Epidermal melanocyte (primary cell): ENCODE results near the gene RAD21L1.
A peak's percentile ranks its signal among the peaks of the same experiment; 100 is the strongest.

ENCODE experiments used
- DNase-seq: peaks from one replicate; pipeline ENCODE4 v3.0.0; 2011; ENCODE audit warnings: low spot score; ENCODE audit not compliant: insufficient read length

Gene RAD21L1

DNA sequence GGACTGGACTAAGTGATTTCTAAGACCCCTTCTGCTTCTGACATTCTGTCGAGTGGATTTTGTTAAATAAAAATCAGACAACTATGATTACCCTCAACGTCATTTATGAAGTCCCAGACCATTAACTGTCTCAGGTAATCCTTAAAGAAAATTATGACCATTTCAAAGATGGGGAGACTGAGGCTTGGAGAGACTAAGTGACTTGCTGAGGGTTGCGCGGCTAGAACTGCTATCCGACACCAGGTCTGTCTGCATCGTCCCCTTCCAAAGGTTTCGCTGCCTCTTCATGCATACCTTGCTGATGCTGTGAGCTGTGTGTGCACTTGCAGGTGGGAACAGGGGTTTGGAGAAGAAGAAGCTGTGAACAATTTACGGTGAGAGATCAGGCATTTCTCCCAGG, 43.4 kb downstream of the RAD21L1 start:
- DNase-seq: no peak

DNA sequence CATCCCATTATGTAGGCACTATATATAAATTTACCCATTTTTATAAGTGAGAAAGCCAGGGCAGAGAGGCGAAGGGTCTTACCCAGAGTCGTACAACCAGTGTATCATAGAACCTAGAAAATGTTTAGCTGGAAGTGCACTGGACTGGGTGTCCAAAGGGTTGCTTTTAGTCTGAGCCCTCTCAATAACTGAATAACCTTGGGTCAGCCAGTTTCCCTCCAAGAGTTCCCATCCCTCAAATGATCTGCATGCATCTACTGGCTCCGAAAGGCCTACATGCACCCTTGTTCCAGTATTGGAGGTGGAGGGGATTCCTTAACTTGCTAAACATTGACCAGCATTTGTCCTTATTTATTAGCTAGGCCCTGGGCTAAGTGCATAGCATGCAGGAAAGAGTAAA, 44.0 kb downstream of the RAD21L1 start:
- no peak for DNase-seq

DNA sequence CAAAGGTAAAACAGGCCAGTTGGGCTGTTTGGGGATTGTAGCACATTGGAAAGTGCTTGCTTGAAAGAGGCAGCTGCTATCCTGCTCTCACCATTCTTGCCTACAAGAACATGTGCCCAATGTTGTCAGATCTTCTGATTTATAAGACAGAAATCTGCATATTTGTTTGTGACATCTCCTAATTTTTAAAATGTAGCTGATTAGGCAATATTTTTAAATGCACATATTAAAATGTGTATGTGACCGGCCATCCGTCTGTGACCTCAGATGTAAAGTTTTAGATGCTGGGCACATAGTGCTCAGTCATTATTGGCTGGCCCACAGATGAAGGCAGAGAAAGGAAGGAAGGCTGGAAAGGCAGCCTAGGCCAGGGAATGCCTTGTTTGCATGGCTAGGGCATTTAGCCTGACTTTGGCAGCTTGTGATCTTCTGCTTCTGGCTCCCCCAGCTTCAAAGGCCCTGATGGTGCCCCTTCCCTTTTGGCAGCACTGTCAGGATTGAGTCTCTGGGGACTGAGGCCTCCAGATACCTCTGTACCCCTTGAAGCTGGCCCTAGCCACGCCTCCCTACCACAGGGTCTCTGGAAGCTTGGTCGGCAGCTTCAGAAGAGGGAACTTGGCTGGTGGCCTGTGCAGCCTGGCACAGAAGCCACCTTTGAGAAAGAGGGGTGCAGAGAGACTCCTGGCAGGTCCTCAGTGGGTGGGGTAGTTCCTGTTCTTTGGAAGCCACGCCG, 46.7 kb downstream of the RAD21L1 start:
- no peak for DNase-seq

DNA sequence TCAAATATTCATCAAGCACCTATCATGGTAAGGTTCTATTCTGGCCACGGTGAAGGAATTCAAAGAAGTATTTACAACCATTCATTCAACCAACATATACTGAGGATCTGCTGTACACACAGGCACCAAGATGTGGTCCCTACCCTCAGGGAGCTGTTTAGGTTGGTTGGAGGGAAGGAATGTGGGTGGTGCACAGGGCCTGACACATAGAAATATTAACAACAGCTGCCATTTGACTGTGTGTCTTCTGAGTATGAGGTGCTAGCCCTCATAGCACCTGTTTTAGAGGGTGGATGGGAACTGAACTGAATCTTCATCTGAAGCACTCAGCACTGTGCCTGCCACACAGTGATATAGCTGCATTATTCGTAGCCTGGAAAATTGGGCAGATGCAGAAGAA, 47.5 kb downstream of the RAD21L1 start:
- no peak for DNase-seq

DNA sequence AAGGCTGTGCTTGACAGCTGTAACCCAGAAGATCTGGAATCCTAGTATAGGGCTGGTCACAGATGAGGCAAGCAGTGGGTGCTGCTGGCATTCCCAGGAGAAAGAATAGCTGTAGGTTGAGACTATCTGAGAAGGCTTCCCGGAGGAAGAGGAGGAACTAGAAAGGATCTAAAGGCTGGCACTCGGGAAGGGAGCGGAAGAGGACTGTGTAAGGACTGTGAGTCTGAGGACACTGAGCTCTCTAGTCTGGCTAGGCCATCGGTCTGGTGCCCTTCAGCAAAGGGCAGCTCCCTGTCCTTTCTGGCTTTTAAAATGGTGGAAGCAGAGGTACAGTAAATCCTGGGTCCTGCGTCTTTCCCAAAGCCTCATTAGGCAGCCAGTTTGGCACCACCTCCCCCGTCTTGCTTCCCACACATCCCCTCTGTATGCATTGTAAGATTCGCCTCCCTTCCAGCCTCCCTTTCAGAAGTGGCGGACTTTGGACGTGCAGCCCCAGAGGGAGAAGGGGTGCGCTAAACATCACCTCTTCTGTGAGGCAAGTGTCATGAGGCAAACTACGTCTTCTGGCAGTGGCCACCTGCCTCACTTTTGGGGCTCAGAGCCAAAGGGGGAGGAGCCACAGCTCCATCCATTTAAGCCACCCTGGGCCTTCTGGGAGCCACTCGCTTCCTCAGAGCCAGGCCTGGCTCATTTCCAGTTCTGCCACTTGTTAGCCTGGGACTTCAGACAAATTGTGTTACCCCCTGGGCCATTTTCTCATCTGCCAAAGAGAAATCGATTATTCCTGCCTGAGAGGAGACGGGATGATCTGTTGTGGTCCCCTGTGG, 48.9 kb downstream of the RAD21L1 start:
- no peak for DNase-seq

DNA sequence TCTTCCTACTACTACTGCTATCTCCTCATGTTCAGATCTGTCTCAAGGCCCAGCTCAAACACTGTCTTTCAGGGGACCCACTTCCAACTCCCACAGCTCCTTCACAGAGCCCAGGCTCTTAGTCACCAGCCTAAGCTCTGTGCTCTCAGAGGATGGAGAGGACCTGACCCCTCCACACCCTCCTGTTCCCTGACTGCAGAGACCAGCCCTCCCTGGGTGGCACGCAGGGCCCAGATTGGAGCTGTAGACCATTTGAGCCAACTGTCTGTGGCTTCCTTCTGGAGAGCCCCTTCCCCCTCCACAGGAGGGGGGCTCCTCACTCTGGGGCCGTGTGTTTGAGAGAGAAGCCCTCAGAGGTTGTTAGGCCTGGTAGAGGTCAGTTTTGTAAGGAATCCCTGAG, 50.1 kb downstream of the RAD21L1 start:
- DNase-seq: no peak

DNA sequence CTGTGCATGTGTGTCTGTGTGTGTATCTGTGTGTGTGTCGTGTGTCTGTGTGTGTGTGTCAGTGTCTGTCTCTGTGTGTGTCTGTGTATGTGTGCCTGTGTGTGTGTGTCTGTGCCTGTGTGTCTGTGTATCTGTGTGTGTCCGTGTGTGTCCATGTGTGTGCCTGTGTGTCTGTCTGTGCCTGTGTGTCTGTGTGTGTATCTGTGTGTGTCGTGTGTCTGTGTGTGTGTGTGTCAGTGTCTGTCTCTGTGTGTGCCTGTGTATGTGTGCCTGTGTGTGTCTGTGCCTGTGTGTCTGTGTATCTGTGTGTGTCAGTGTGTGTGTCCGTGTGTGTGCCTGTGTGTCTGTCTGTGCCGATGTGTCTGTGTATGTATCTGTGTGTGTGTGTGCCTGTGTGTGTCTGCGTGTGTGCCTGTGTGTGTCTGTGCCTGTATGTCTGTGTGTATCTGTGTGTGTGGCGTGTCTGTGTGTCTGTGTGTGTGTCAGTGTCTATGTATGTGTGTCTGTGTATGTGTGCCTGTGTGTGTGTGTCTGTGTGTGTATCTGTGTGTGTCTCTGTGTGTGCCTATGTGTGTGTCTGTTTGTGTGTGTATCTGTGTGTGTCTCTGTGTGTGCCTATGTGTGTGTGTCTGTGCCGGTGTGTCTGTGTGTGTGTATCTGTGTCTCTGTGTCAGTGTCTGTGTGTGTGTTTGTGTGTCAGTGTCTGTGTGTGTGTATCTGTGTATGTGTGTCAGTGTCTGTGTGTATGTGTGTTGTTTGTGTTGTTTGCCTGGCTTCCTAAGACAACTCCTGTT, 51.9 kb downstream of the RAD21L1 start:
- DNase-seq: no peak

DNA sequence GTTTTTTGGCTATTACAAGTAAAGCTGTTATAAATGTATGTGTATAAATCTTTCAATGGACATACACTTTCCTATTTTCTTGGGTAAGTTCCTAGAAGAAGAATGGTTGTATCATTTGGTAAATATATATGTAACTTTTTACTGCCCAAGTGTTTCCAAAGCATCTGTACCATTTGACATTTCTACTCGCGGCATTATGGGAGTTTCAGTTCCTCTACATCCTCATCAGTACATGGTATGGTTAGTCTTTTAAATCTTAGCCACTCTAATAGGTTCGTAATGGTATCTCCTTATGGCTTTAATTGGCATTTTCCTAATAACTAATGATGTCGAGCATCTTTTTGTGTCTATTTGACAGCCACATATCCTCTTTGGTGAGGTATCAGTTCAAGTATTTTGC, 53.1 kb downstream of the RAD21L1 start:
- DNase-seq: no peak

DNA sequence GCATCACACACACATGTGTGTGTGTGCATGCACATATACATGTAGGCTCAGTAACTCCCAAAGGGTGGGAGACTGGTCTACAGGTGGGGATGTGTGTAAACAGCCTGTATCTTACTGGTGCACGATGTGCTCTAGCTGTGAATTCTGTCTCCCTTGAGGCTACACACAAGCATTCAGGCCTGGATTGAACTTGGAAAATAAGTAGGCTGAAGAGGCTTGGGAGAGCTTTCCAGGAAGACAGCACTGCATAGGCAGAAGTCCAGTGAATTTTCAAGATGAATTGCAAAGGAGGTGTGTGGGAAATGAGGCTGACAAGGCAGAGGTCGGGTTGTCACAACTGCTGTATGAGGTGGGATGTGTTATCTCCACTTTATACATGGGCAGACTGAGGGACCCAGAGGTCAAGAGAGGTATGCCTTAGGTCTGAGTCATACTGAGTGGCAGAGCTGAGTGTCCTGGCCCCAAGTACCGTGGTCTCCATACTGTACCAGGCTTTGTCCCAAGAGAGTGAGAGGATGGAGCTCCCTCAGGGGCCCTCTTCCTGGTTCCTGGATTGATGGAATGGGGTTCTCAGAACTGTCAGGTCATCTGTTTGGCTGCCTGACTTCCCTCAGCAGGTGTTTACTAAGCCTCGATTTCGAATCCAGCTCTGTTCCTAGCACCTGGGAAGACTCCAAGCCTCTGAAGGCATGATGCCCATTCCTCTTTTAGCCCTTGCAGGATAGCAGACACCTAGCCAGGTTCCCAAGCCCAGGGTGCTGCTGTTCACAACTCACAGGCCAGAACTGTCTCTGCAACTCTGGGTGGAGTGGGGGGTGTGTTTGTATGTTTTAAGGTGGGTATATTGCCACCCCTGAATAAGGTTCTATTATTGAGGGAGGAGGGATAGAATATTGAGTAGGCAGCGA, 54.6 kb downstream of the RAD21L1 start:
- no peak for DNase-seq

DNA sequence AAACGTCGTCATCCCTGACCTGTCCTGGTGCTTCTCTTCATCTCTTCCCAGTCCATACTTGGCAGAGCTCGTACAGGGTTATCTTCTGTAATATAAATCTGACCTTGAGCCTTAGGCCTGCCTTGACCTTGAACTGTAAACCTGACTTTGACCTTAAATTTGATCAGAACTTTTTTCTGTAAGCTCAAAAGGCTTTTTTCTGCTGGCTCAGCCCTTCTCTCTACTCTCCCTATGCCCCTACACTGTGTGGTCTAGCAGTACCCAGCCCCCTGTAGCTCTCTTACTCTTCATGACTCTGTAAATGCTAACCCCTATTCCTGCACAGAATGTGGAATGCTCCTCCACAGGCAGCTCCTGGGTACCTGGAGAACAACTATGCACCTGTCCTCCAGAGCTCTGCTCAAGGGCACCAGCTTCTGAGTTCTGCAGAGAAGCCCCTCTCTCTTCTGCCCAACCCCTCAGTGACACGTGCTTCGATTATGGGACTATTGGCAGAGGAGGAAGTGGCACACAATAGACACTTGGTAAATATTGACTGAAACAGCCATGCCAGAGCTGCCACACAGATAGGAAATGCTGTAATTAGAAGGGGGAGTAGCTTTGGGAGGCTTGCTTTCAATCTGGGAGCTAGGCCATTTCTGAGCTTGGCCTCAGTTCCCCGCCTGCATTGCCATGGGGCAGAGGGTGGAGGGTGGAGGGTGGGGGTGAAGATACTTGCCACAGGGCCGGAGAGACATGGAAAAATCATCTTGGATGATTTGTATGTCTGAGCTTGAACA, 55.6 kb downstream of the RAD21L1 start:
- DNase-seq: no peak

DNA sequence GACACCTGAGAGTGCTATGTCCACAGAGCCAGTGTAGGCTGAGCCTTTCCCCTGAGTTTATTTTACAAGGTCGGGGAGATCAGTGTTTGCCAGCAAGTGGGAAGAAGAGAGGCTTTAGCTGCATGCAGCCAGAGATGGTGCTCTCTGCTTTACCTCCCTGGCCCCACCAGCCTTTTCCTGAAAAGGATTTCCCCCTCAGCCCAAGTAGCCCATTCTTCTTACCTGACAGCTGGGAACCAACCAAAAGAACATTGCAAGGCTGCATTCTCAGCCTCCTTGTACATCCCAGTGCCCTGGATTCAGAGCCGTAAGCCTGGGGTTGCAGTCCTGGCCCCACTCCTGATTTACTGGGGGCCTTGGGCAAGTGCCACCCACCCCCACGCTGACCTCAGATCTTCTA, 57.1 kb downstream of the RAD21L1 start:
- no peak for DNase-seq

DNA sequence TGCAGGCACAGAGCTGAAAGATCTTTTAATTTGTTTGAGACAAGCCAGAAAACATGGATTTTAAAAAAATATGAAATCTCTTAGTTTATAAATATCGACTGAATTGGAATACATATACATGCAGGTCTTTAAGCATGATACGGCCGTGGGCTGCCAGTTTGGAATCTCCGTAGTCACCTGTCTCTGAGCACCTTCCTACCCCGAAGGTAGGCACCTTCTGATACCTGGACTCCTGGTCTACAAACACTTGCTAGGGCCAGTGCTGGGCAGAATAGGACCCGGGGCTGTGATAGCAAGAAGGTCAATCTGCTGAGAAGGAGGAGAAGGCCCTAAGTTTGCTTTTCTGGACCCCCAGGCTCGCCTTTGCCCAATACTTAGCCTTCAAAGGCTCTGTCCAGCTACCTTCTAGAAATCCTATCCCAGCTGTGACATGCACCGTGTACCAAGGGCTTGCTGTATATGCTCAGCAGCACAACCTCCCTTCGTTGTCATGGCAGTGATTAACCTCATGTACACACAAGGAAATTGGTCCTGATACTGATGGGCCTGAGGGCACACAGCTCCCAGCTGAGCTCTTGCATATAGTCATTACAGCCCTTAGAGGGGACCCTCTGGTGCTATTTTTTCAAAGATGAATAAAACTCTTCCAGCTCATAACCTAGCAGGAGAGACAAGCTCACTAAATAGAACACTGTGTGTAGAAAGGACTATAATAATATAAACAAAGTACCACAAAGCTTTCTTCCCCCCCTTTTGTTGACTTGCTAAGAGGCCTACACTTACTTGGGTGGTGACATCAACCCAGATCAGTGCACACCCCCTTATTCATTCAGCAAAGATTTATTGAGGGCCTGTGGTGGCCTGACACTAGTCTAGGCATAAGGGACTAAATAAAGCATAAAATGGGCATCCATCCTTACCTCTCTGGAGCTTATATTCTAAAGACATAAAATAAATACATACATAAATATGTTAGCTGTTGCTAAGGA, 58.0 kb downstream of the RAD21L1 start:
- no peak for DNase-seq

DNA sequence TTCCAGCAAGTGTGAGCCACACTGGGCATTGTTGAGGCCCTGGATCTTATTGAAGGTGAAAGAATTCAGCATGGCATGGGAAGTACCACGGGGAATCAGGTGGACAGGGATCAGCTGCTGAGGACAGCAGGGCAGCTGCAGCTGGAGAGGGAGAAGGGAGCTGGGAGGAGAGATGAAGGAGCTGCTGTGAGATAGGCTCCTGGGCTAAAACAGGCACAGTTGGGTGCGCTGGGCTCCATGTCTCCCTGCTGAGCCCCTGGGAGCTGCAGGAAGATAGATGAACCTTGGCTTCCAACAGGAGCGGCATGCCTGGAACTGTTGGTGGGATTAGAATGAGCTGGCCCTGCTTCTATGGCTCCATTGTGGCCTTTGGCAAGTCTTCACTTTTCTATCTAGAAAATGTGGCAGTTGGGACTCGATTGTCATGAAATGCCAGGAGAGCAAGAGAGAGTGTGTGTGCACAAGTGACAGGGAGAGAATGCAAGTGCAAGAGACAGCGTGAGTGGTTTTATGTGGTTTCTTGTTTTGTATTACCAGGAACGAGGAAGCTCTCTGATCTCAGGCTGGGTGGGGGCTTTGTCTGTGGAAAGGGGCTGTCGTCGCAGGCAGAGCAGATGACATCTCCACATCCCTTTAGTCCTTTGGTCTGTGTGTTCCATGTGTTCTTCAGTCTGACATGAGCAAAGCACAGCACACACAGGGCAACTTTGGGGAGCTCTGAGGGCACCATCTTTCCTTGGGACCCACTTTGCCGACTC, 60.6 kb downstream of the RAD21L1 start:
- DNase-seq: peak; percentile 11

DNA sequence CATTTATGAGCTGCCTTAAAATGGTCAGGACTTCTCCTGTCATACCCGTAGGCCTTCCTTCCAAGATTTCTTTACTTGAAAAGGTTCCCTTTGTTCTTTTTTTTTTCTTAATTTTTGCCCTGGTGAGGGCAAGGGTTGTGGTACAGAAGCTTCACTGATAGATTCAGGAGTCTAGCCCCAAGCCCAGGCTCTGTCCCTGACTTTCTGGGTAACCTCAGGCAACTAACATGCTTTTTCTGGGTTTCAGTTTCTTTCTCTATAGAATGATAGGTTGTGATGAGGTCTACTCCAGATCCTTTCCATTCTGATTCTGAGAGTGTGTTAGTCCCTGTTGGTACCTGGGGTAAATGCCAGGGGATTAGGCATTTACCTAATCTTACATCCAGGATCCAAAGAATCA, 61.5 kb downstream of the RAD21L1 start:
- DNase-seq: peak; percentile 48

DNA sequence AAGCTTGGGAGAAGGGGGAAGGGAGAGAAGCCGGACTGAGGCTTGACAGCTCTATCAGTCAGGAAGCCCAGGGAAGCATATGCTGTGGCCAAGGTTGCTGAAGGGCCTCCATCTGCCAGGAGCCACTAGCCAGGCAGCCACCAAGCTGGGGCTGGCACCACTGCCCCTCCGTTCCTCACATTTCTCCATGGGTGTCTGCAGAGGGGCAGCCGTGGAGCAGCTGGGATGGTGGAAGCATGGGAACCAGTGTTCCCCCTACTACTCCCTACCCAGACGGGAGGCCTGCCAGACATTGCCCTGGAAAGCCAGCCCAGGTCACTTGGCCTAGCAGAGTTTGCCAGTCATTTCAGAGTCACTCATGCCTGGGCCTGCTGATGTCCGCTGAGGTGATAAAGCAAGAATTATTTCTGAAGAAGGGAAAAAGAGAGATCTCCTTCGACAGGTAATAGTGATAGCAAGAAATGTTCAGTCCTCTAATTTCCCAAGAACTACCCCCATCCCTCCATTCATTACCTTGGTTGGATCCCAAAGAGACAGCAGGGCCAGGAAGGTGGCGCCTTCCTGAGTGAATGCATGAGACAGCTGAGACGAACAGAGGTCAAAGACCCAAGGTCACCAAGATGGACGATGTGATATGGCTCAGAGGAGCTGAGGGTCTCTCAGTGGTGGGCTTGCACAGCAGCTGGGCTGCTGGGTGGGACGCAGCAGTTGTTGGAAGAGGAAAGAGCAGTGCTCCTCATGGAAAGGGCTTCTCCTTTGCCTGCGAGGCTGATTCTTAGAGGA, 62.1 kb downstream of the RAD21L1 start:
- DNase-seq: no peak

DNA sequence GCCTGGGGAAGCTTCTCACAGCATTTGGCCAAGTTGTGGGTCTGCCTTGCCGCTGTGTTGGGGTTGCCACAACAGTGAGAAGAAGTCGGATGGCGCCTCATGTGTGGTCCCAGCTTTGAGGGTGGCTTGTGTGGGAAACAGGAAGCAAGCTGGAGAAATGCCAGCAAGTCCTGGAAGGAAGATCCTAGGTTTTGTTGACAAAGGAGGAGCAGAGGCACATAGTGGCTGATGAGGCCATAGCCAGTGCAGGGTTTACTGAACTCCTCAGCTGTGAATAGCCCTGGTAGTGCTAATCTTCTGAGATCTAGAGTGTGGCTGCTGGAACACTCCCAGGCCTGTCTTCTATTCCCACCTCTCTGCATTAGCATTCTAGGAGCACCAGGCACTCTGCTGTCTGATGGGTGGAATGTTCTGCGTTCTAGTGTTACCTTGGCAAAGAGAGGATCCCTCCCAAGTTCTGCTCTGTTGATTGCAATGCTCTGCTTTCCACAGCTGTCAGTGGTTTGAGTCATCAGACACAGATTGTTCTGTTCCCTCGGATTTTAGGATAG, 65.4 kb downstream of the RAD21L1 start:
- no peak for DNase-seq

DNA sequence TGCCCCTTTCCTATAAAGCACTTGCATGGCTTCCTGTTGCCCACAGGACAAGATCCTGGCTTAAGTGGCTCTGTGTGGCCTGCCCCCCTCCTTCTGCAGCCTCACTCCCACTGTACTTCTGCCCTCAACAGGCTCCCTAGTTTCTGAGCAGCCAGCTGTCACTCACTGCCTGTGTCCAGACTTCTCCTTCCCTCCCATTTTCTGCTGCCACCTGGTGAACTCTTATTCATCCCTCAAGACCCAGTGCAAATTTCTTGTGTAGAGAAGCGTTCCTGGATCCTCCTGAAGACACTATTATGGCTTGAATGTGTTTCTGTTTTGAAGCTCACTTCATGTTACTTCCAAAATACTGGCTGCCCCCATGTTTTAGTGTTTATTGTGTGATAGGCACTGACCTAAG, 66.8 kb downstream of the RAD21L1 start:
- DNase-seq: no peak
